GM19193 (cell line): ENCODE measurements around the gene TPRG1L.

Experiments
- POLR2A ChIP-seq: IDR thresholded peaks from 4 replicates; pipeline ENCODE4 v1.6.1; 2011; ENCODE audit not compliant: insufficient read depth, insufficient read length; ENCODE audit errors: extremely low read depth

TPRG1L gene

GRCh38 chr1:3656450-3657095 lies 31.8 kb downstream of the TPRG1L start:
- TF ChIP-seq POLR2A = no peak

DNA sequence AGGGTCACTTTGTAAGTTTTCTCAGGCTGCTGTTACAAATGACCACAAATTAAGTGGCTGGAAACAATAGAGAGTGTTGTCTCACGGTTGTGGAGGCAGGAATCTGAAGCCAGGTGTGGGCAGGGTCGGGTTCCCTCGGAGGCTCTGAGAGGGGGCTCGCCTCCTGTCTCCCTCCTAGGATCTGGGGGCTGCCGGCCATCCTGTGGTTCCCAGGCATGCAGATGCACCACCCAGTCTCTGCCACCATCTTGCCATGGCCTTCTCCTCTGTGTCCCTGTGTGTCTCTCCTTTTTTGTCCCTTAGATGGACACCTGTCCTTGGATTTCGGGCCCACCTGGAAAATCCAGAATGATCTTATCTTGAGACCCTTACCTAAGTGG lies 32.3 kb downstream of the TPRG1L start:
- no peak for TF ChIP-seq POLR2A

DNA sequence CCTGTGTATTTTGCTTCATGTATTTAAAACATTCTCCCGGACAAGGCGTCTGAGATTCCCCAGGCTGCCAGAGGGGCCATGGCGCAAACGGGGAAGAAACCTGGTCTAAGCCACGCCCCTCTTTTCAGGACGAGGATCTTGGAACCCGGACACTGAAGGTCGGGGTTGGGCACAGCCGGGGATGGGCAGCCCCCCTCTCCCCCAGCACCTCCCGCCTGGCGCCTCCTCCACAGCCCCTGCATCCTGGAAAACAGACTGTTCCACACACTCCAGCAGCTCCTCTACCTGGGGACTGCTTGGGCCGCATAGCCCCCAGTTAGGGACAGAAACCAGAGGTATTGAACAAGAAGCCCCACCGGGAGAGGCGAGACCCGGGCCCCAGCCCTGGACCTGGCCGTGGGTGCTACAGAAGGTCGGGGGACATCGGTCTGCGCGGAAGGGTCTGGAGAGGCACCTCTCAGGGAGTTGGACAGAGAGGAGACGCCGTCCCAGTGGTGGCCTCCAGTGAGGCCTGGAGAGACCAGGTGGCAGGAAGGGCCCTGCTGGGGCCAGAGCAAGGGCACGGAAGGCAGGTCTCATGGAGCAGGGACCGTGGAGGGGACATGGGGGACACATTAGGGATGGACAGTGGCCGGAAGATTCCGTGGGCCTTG lies 32.9 kb downstream of the TPRG1L start:
- TF ChIP-seq POLR2A = no peak

GRCh38 chr1:3658231-3658615 lies 33.4 kb downstream of the TPRG1L start:
- no peak for TF ChIP-seq POLR2A

DNA sequence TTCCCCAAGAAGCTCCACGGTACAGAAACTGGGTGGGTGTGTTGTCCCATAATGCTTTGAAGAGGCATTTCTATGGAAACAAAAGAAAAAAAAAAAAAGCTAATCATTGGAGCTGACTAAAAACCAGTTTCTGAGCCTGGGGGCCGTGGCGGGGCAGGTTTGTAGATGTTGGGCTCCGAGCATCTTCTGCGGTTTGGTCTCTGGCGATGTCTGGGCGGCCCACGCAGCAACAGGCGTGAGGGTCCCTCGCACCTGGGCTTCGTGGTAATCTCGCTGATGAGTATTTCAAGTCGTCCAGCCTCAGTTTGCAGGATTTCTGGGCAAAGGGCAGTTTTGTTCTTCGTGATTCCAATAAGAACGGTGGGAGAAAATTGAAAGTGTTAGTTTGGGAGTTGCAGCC lies 34.3 kb downstream of the TPRG1L start:
- TF ChIP-seq POLR2A = no peak

- TF ChIP-seq POLR2A = no peak
Measured at GRCh38 chr1:3660704-3661103, 35.9 kb downstream of the TPRG1L start.

DNA sequence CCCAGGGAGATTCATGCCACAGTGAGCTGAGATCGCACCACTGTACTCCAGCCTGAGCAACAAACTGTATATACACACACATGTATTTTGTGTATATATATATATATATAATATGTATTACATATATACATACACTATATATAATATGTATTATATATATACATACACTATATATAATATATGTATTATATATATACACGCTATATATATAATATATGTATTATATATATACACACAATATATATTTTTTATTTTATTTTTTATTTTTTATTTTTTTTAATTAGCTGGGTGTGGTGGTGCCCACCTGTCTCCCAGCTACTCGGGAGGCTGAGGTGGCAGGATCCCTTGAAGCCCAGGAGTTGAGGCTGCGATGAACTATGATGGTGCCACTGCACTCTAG lies 36.8 kb downstream of the TPRG1L start:
- TF ChIP-seq POLR2A = no peak

DNA sequence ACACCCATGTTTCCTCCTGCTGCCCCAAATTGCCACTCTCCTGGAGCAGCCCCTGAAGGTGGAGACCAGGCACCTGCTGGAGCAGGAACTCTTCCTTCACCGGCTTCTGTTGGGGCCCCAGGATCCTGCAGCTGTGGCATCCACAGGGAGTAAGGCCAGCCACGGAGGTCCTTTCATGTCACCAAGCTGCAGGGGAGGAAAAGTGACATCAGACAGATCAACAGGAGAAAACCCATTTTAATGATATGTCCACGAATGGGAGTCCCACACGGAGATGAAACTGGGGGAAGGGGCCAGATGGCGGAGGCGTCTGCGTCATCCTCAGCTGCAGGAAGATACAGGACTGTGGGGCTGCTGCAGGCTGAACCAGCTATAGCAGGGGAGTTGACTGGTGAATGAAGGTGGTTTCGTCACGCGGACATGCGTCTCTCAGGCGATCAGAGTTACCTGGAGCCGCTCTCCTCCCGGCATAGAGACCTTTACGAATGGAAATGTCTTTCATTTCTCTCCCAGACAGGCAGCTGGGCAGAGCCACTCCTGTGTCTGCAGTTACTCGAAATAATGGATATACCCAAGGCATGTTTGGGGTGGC lies 37.4 kb downstream of the TPRG1L start:
- TF ChIP-seq POLR2A = no peak

GRCh38 chr1:3663999-3664699 lies 39.3 kb downstream of the TPRG1L start:
- TF ChIP-seq POLR2A = no peak

DNA sequence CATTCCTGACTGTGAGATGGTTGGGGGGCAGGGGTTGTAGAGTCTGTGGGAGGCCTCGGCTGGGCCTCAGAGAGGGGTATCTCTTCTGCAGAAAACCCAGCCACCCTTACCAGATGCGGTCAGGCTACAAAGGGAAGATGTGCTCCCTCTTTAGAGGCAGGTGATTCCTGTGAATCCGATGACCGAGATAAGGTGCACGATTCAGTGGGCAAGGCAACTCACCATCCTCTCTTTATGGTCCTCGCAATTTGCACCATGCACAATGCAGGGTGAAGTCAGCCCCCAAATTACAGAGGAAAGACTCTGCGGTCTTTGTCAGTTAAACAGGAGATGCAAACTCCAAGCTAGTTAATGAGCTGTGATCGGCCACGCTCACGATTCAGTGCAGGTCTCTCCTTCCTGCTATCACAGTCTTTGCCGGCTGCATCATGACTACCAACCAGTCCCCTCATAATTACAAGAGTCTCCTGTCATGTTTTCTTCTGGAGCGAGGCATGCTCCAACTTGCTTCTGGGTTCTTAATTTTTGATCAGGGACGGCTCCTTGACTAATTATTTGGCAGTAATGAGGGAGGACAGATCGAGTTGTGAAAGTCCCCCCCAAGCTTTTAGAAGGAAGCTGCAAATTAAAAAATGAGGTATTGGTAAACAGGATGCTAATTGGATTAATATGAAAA lies 40.0 kb downstream of the TPRG1L start:
- peak; percentile 9 for TF ChIP-seq POLR2A

GRCh38 chr1:3668148-3668547 lies 43.3 kb downstream of the TPRG1L start:
- TF ChIP-seq POLR2A = no peak

DNA sequence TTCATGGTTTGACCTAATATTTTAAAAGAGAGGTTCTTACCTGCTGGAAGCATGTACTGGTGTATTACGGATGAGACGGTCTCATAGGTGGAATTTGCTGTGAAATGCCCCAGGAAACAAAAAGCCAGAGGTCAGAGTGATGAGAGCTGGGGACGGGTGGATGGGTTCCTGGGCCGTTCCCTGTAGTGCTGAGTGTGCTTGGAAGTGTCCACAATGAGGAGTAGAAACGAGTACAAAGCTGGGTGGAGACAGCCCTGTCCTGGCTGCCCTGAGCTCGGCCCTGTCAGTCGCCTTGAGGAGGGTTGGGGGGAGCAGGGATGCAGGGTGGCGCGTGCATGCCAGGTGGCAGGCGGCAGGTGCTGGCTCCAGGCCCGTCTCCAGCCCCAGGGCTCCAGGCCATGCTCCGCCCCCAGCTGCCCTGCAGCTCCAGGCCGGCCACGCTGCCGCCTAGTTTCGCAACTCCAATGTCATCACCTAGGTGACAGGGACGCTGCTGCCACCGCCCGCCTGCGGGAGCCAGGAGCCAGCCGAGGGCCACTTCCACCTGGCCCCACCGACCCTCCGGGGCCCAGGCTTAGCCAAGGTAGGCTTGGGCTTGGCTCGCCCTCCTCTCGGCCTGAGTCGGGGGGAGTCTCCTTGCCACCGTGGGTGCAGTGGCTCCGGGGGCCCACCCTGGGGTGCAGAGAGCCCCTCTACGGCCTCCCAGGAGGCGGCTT lies 43.9 kb downstream of the TPRG1L start:
- TF ChIP-seq POLR2A = no peak

- TF ChIP-seq POLR2A = no peak
Measured at GRCh38 chr1:3669421-3669821, 44.6 kb downstream of the TPRG1L start.

DNA sequence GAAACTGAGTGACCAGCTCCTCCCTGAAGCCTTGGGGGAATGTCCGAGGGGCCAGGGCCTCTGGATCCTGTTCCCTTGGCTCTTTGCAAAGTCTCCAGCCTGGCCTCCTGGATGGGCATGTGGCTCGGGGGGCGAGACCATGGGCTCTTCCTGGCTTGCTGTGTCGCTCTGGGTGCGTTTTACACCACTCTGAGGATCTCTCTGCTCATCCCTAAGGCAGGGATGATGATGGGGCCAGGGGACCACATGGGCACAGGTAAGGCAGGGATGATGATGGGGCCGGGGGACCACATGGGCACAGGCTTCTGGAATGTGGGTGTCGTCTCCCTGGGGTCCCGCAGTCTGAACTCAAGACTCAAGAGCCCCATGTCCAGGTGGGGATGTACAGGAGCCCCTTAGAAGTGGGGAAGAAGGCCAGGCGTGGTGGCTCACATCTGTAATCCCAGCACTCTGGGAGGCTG lies 45.2 kb downstream of the TPRG1L start:
- TF ChIP-seq POLR2A = no peak
